HepG2 (cell line): Measurements from ENCODE around the gene NOCT. TPM values are rescaled to one million over a fixed set of nuclear protein-coding genes. Genes with fewer than 3 reads are reported as not detected.

Experiments
- ATAC-seq: fragments of 200-7000 bp; cut with Tn5 transposase; 3 replicates; pipeline ENCODE4 v1.9.1; 2020; ENCODE audit warnings: mild to moderate bottlenecking, moderate library complexity
- BruUV-seq: library from RNA; stranded (reverse); fragments of 400-500 nt; replicated peaks from 2 replicates; lab custom pipeline; 2021; lab: Mats Ljungman, UMichigan
- CTCF ChIA-PET: fragments of 300-600 bp; formaldehyde crosslinking; extraction: SDS; loops from one replicate; lab custom pipeline; 2021; ENCODE audit warnings: low total read pairs, inconsistent platforms, low intra/inter-chr PET ratio; lab: Yijun Ruan, JAX
- POLR2A ChIA-PET: fragments of 350-600 bp; sonication (Branson Sonifier 250); formaldehyde crosslinking; loops from one replicate; lab custom pipeline; 2020; ENCODE audit warnings: antibody characterized with exemption, inconsistent platforms; lab: Yijun Ruan, JAX
- DNase-seq: peaks from one replicate; pipeline ENCODE4 v3.0.0-alpha.2; 2015; ENCODE audit warnings: low spot score
- FAIRE-seq: peaks from 3 replicates; lab custom pipeline; 2011; peaks lifted over from hg19 to GRCh38; lab: Jason Lieb, UNC
- H2AFZ ChIP-seq: one replicate; pipeline ENCODE4 v1.6.1; 2011; ENCODE audit warnings: low read length, inconsistent platforms
- H3K27ac ChIP-seq: fragments of 300-600 bp; 3 replicates; pipeline ENCODE4 v1.8.0; 2011; ENCODE audit warnings: mixed run types, mild to moderate bottlenecking, mixed read lengths, low read length, inconsistent platforms; ENCODE audit not compliant: insufficient read depth; ENCODE audit errors: extremely low read length
- H3K27me3 ChIP-seq, 2 experiments: fragments of 200-600 bp in 1 of 2; 2 replicates in 1 of 2; 3 replicates in 1 of 2; pipeline versions ENCODE4 v1.6.0 to v1.8.0; 2011; ENCODE audit warnings: low read length in 2 of 2, mild to moderate bottlenecking in 2 of 2, moderate library complexity in 2 of 2, inconsistent platforms in 1 of 2; ENCODE audit not compliant: insufficient read depth in 2 of 2, control insufficient read depth in 1 of 2
- H3K36me3 ChIP-seq, 2 experiments: fragments of 200-600 bp in 1 of 2; replicated peaks in 1 of 2; 2 replicates in 1 of 2; 3 replicates in 1 of 2; pipeline versions ENCODE4 v1.5.1 to v1.8.0; 2011; ENCODE audit warnings: low read length in 2 of 2, inconsistent platforms in 1 of 2; ENCODE audit not compliant: insufficient read depth in 2 of 2, control insufficient read depth in 1 of 2
- H3K4me1 ChIP-seq: 2 replicates; pipeline ENCODE4 v1.5.1; 2012; ENCODE audit warnings: low read length, inconsistent platforms; ENCODE audit not compliant: insufficient read depth
- H3K4me2 ChIP-seq: 2 replicates; pipeline ENCODE4 v1.6.0; 2011; ENCODE audit warnings: low read depth, low read length, inconsistent platforms
- H3K4me3 ChIP-seq, 3 experiments: fragments of 200-600 bp in 1 of 3; sonication (generic), shearing (Covaris generic) in 1 of 3; replicated peaks in 1 of 3; 2 replicates each; pipeline ENCODE4 v1.5.1; 2011 to 2016; ENCODE audit warnings: low read length in 3 of 3, inconsistent platforms in 2 of 3, low read depth in 2 of 3, mild to moderate bottlenecking in 2 of 3, control low read depth in 1 of 3, mixed read lengths in 1 of 3; ENCODE audit not compliant: insufficient read depth in 1 of 3
- H3K79me2 ChIP-seq: one replicate; pipeline ENCODE4 v1.6.1; 2011; ENCODE audit warnings: low read length, inconsistent platforms; ENCODE audit not compliant: insufficient read depth
- H3K9ac ChIP-seq: 2 replicates; pipeline ENCODE4 v1.6.0; 2011; ENCODE audit warnings: mild to moderate bottlenecking, low read depth, low read length, inconsistent platforms; ENCODE audit not compliant: insufficient read depth
- H3K9me3 ChIP-seq: 2 replicates; pipeline ENCODE4 v1.5.1; 2012; ENCODE audit warnings: mild to moderate bottlenecking, low read length
- H4K20me1 ChIP-seq: 2 replicates; pipeline ENCODE4 v1.6.0; 2011; ENCODE audit warnings: inconsistent platforms, mild to moderate bottlenecking, low read length, moderate library complexity; ENCODE audit not compliant: insufficient read depth
- ARNTL ChIP-seq: sonication (generic); formaldehyde crosslinking; IDR thresholded peaks from 2 replicates; pipeline ENCODE4 v1.4.0; 2020; ENCODE audit warnings: mild to moderate bottlenecking, missing genetic modification reagents
- CC2D1A ChIP-seq: sonication (generic); formaldehyde crosslinking; IDR thresholded peaks from 2 replicates; pipeline ENCODE4 v1.8.1; 2023; ENCODE audit warnings: mild to moderate bottlenecking, missing genetic modification reagents
- FIP1L1 ChIP-seq: fragments of 200-400 bp; formaldehyde crosslinking; IDR thresholded peaks from 2 replicates; pipeline ENCODE4 v1.6.1; 2018; ENCODE audit warnings: low read depth, mild to moderate bottlenecking, low read length, moderate library complexity, borderline replicate concordance; ENCODE audit not compliant: insufficient read depth
- FOXO1 ChIP-seq: sonication (generic); formaldehyde crosslinking; IDR thresholded peaks from 2 replicates; pipeline ENCODE4 v1.4.0; 2020; ENCODE audit warnings: missing genetic modification reagents
- MBD4 ChIP-seq: IDR thresholded peaks from 2 replicates; pipeline ENCODE4 v1.6.1; 2012; ENCODE audit warnings: low read length, inconsistent platforms, borderline replicate concordance
- MIER2 ChIP-seq: IDR thresholded peaks from 2 replicates; pipeline ENCODE4 v1.6.1; 2016; ENCODE audit warnings: missing biosample characterization, missing genetic modification reagents
- MTA3 ChIP-seq: sonication (generic); formaldehyde crosslinking; IDR thresholded peaks from 2 replicates; pipeline ENCODE4 v1.4.0; 2020; ENCODE audit warnings: missing genetic modification reagents
- RBFOX2 ChIP-seq: fragments of 200-400 bp; formaldehyde crosslinking; IDR thresholded peaks from 2 replicates; pipeline ENCODE4 v1.6.1; 2017; ENCODE audit warnings: low read depth, mild to moderate bottlenecking, low read length
- SMC3 ChIP-seq: IDR thresholded peaks from 2 replicates; pipeline ENCODE4 v1.6.1; 2011; ENCODE audit warnings: low read length, improper control_type of control experiment
- SRSF9 ChIP-seq: fragments of 200-400 bp; formaldehyde crosslinking; IDR thresholded peaks from 2 replicates; pipeline ENCODE4 v1.6.1; 2018; ENCODE audit warnings: borderline replicate concordance, mild to moderate bottlenecking, low read depth, low read length; ENCODE audit not compliant: insufficient read depth, poor library complexity, severe bottlenecking
- STAT5B ChIP-seq: sonication (generic); formaldehyde crosslinking; IDR thresholded peaks from 2 replicates; pipeline ENCODE4 v1.4.0; 2020; ENCODE audit warnings: missing genetic modification reagents
- TBX3 ChIP-seq: fragments of 450-650 bp; IDR thresholded peaks from 2 replicates; pipeline ENCODE4 v1.6.1; 2017; ENCODE audit warnings: antibody characterized with exemption, mild to moderate bottlenecking, inconsistent platforms, borderline replicate concordance
- ZBTB7B ChIP-seq: sonication (generic); formaldehyde crosslinking; IDR thresholded peaks from 2 replicates; pipeline ENCODE4 v1.4.0; 2020; ENCODE audit warnings: missing genetic modification reagents
- ZNF207 ChIP-seq: fragments of 450-650 bp; IDR thresholded peaks from 2 replicates; pipeline ENCODE4 v1.6.1; 2016; ENCODE audit warnings: antibody characterized with exemption, borderline replicate concordance
- ZNF224 ChIP-seq: sonication (generic); formaldehyde crosslinking; IDR thresholded peaks from 2 replicates; pipeline ENCODE4 v1.5.0; 2020; ENCODE audit warnings: mild to moderate bottlenecking, missing genetic modification reagents
- ZNF431 ChIP-seq: sonication (generic); formaldehyde crosslinking; IDR thresholded peaks from 2 replicates; pipeline ENCODE4 v1.9.0; 2022; ENCODE audit warnings: missing genetic modification reagents, low read depth, mild to moderate bottlenecking, borderline replicate concordance
- ZNF558 ChIP-seq: sonication (generic); formaldehyde crosslinking; IDR thresholded peaks from 2 replicates; pipeline ENCODE4 v1.9.0; 2022; ENCODE audit warnings: mild to moderate bottlenecking, missing genetic modification reagents, borderline replicate concordance
- ZNF720 ChIP-seq: sonication (generic); formaldehyde crosslinking; IDR thresholded peaks from 2 replicates; pipeline ENCODE4 v1.4.0; 2020; ENCODE audit warnings: missing genetic modification reagents
- ZNF761 ChIP-seq: sonication (generic); formaldehyde crosslinking; conservative IDR thresholded peaks from 2 replicates; pipeline ENCODE4 v1.4.0; 2020; ENCODE audit warnings: mild to moderate bottlenecking, missing genetic modification reagents
- ZNF800 ChIP-seq: sonication (generic); formaldehyde crosslinking; IDR thresholded peaks from 2 replicates; pipeline ENCODE4 v1.4.0; 2020; ENCODE audit warnings: missing genetic modification reagents
- ZNF83 ChIP-seq: sonication (generic); formaldehyde crosslinking; IDR thresholded peaks from 2 replicates; pipeline ENCODE4 v1.4.0; 2020; ENCODE audit warnings: missing genetic modification reagents, mild to moderate bottlenecking, borderline replicate concordance
- WGBS: methylation state at CpG from one replicate; pipeline ENCODE4 v1.1.6; 2017; ENCODE audit warnings: low lambda C conversion rate; 5-methylcytosine and 5-hydroxymethylcytosine counted together
- in situ Hi-C: cut with HindIII; loops from 2 replicates; pipeline ENCODE4 v1.10.0; 2017; ENCODE audit warnings: low pct_unique_long_range_greater_than_20kb; ENCODE audit not compliant: extremely low pct_ligation_motif_present
- intact Hi-C: fragments of 100-400 bp; cut with micrococcal nuclease; formaldehyde crosslinking; loops from one replicate; pipeline ENCODE4 v1.10.0; 2022; ENCODE audit not compliant: unreplicated experiment
- polyA plus RNA-seq, 8 experiments: library from polyadenylated mRNA; depleted of rRNA in 3 of 8; stranded (reverse) in 7 of 8; unstranded in 1 of 8; fragments of >200 nt; fragmentation: Illumina TruSeq in 4 of 8; extraction: Trizol in 4 of 8; gene quantifications; 2 replicates each; pipeline versions ENCODE4 v1.2.1 to v1.2.3, GENCODE V29; 2011 to 2016; ENCODE audit warnings: low read depth in 4 of 8, missing spikeins in 1 of 8, mixed read lengths in 1 of 8; ENCODE audit not compliant: insufficient read depth in 1 of 8
- total RNA-seq, 5 experiments: library from RNA; depleted of rRNA; stranded (reverse); fragments of >200 nt; fragmentation: Illumina TruSeq; extraction: Trizol; gene quantifications; 2 replicates each; pipeline ENCODE4 v1.2.3, GENCODE V29; 2016; ENCODE audit warnings: low read depth in 1 of 5

Gene NOCT
- total and polyA plus RNA-seq, 2 of the 13 experiments (the other 11 are each of a cell fraction or from before 2014, with no cell fraction given) = 3.6 to 13.1 TPM

GRCh38 chr4:139050446-139050845 lies 34.9 kb downstream of the NOCT start:
- 97% methylated on average over 2 of the region's 2 CpGs for WGBS
- FAIRE-seq (no peak), DNase-seq (no peak), ATAC-seq (no peak)
- Histone ChIP-seq H4K20me1 (no peaks in the 10 kb centered on the region), H3K36me3 (peaks cover 6 to 28% of the 10 kb centered on the region in 2 experiments), H3K9me3 (no peaks in the 10 kb centered on the region), H2AFZ (no peak overlapping the region), H3K9ac (no peak overlapping the region), H3K4me1 (no peaks in the 10 kb centered on the region), H3K4me2 (no peak overlapping the region), H3K4me3 (no peak overlapping the region), H3K27me3 (no peaks in the 10 kb centered on the region), H3K27ac (no peak overlapping the region), H3K79me2 (no peaks in the 10 kb centered on the region)
- no peak for TF ChIP-seq ZNF761 (CRISPR knock-in tag)
- TF ChIP-seq TBX3 = no peak
- TF ChIP-seq ZNF720 (CRISPR knock-in tag) = no peak
- no peak for TF ChIP-seq FIP1L1
- no peak for TF ChIP-seq ZNF431 (CRISPR knock-in tag)
- TF ChIP-seq ZNF207 = no peak
- TF ChIP-seq ZNF83 (CRISPR knock-in tag) = no peak
- no peak for TF ChIP-seq MTA3
- no peak for TF ChIP-seq CC2D1A (CRISPR knock-in tag)
- ChIA-PET CTCF (no interaction called here), POLR2A (no interaction called here)
- intact Hi-C loops = no loop called here
- no TSS peak for BruUV-seq
- in situ Hi-C loops = no loop called here

DNA sequence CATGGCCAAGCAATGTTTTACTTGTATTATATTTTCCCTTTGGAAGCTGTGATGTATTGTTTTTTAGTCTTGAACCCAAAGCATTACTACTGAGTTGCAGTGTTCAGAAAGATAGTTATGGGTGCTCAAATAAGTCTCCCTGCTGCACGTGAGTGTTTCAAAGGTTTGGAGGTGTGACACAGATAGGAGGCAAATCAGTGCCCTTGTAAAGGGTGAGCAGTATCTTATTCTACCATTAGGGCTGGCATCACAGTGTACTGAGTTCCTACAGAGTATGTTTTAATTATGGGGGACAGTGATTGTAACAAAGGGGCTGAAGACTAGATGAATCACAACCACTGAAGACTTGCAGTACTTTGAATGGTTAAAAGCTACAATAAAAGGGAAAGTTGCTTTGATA lies 38.3 kb downstream of the NOCT start:
- Histone ChIP-seq H2AFZ (no peak overlapping the region), H4K20me1 (no peaks in the 10 kb centered on the region), H3K79me2 (no peaks in the 10 kb centered on the region), H3K27me3 (no peaks in the 10 kb centered on the region), H3K9ac (no peak overlapping the region), H3K4me1 (no peaks in the 10 kb centered on the region), H3K9me3 (no peaks in the 10 kb centered on the region), H3K27ac (no peak overlapping the region), H3K4me3 (no peak overlapping the region), H3K4me2 (no peak overlapping the region), H3K36me3 (peaks cover 7 to 20% of the 10 kb centered on the region in 2 experiments)
- POLR2A ChIA-PET = no interaction called here
- CTCF ChIA-PET = no interaction called here
- ATAC-seq (no peak), FAIRE-seq (no peak), DNase-seq (no peak)
- intact Hi-C loops = no loop called here
- BruUV-seq = no TSS peak
- in situ Hi-C loops = no loop called here
- WGBS = 100% methylated on average over 1 of the region's 1 CpG
- no peak for TF ChIP-seq FOXO1
- TF ChIP-seq MBD4 = no peak; the same call in 1 of the 2 replicates
- TF ChIP-seq SRSF9 = no peak
- no peak for TF ChIP-seq ARNTL (CRISPR knock-in tag)
- no peak for TF ChIP-seq ZBTB7B (CRISPR knock-in tag)
- no peak for TF ChIP-seq SMC3
- no peak for TF ChIP-seq ZNF800 (CRISPR knock-in tag)
- TF ChIP-seq ZNF558 (CRISPR knock-in tag) = no peak
- no peak for TF ChIP-seq STAT5B (CRISPR knock-in tag)
- TF ChIP-seq MIER2 (CRISPR knock-in tag) = no peak
- no peak for TF ChIP-seq ZNF224
- no peak for TF ChIP-seq RBFOX2
